ENCODE measurements around the gene BTG3.

The BTG3 gene

DNA sequence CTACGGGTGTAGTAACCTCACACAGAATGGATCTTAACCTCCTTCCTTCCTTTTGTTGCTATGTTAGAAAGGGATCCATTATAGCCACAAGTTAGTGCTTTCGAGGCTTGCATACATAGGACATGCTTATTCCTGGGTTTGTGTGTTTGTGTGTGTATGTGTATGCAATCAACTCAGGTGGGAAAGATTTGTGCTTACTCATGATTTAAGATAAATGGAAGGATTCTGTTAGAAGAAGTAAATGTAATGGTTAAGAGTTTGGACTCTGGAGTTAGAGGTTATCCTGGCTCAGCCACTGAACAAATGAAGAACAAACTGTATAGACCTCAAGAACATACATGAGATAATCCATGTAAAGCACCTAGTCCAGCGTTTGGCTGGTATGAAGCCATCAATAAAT is 28.8 kb downstream of the BTG3 start:
- DNase-seq, result no peak

- DNase-seq, result no peak
Observed at GRCh38 chr21:17580319-17580718, 32.4 kb downstream of the BTG3 start.

DNA sequence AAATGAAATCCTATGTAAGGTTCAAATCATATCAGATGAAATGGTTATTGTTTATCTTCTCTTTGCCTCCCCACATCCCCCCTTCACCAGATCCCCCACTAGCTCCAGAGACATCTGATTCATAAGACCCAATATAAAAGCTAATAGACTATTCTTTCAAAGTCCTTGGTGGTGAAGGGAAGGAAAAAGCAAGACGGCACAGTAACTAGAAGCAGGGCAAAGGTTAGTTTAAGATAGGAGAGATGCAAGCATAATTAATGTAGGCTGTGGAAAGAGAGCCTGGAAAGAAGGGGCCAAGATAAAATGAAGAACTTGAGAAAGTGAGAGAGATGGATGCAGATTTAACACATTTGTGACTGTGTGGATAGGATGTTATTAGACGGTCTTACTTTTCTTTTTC is 33.8 kb downstream of the BTG3 start:
- no peak for DNase-seq

- DNase-seq, result peak; percentile 1
Observed at GRCh38 chr21:17578162-17578561, 34.5 kb downstream of the BTG3 start.

DNA sequence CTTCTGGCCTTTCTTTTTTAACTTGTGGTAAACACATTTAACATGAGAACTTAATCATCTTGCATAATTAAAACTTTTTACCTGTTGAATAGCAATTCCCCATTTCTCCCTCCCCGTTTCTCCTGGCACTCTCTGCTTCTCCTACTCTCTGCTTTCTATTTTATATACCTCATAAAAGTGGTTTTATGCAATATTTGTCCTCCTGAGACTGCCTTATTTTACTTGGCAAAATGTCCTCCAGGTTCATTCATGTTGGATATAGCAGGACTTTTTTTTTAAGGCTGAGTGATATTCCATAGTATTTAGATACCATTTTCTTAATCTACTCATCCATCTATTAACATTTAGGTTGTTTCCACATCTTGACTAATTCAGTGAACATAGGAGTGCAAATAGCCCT is 35.0 kb downstream of the BTG3 start:
- no peak for DNase-seq

DNA sequence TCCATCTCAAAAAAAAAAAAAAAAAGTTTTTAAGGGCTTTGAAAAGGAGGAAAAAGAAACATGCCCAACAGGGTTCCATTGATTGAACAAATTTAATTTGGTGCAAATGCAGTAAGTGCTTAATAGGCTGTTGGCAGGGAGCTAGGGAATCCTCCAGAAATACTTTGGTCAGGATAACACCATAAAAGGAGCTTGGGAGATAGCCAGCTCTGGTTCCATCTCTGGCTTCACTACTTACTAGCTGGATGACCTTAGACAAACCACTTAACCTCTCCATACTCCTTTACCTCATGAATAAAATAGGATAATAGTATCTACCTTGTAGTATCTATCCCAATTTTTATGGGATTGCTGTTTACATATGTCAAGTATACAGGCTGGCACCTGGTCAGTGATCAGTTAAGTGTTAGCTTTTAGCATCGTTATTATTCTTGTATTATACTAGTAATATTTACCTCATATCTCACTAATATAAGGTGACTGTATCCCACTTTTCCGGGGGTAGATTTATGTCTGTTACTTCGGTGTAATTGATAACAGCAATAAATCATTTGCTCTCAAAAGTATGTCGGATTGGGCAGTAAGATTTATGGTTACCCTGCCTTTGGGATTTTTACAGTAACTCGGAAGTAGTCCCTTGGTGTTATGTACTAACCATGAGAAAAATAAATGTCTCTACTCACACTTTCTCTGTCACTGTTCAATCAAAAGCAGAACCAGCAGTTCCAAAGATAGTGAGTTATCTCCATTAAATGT is 36.4 kb downstream of the BTG3 start:
- DNase-seq, result no peak

DNA sequence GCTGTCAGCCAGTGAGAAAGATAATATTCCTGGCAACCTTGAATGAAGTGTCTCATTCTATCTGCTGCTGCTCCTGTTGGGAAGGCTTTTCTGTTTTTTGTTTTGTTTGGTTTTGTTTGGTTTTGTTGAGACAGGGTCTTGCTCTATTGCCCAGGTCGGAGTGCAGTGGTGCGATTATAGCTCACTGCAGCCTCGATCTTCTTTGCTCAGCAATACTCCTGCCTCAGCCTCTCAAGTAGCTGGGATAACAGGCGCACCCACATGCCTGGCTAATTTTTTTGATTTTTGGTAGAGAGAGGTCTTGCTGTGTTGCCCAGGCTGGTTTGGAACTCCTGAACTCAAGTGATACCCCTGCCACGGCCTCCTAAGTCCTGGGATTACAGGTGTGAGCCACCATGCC is 37.6 kb downstream of the BTG3 start:
- DNase-seq, result no peak

GRCh38 chr21:17572431-17572830 is 40.3 kb downstream of the BTG3 start:
- DNase-seq, result no peak

DNA sequence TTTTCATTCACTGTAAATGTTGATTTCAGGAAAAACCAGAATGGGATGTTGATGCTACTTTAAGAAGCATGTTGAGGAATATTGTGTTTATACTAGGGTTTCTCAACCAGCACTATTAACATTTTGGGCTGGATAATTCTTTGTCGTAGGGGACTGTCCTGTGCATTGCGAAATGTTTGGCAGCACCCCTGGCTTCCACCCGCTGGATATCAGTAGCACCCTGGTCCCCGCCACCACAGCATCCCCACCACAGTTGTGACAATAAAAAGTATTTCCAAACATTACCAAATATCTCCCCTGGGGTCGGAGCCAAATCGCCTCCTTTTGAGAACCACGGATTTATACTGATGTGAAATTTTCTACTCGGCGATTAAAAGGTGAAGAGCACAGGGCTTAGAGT is 41.9 kb downstream of the BTG3 start:
- no peak for DNase-seq

DNA sequence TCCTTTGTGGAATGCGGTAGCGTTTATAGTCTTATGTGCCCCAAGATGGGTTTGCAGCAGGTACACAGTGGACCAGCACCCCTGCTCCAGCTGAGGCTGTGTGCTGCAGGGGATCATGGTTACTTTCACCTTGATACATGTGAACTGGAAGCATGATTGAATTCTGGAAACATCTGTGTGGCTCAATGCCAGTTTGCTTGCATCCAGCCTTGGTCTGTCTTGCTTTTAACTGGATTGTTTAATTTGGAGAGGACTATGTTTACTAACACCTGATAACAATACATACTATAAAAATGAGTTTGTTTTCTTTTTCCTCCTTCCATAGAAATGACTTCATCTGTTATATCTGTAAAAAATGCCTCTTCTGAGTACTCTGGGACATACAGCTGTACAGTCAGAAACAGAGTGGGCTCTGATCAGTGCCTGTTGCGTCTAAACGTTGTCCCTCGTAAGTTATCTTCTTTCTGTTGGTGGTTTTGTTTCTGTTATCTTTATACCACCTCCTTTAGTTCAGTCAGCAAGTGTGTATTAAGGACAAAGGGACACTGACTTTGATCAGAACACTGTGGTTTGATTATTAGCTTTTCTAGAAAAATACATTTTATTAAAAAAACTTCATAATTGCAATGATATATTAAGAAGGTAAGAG is 52.2 kb downstream of the BTG3 start:
- DNase-seq, result no peak

GRCh38 chr21:17554679-17555465 is 57.8 kb downstream of the BTG3 start:
- DNase-seq, result no peak

DNA sequence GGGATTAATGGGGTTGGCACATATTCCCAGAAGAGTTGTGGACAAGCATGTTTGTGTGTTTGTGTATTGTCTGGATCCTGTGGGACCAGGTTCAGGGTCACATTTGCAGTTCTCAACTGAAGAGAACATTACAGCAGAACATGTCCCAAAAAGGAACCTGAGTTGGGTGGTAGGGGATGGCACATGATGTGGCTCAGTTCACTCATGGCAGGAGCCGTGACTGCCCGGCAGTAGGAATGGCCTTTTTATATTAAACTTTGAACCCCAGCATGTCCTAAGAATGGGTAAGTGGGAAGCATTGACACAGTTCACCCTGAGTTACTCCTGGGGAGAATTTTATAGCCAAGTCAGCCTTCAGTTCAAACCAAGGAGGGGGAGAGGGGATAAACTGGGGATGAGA is 58.6 kb downstream of the BTG3 start:
- DNase-seq, result no peak

DNA sequence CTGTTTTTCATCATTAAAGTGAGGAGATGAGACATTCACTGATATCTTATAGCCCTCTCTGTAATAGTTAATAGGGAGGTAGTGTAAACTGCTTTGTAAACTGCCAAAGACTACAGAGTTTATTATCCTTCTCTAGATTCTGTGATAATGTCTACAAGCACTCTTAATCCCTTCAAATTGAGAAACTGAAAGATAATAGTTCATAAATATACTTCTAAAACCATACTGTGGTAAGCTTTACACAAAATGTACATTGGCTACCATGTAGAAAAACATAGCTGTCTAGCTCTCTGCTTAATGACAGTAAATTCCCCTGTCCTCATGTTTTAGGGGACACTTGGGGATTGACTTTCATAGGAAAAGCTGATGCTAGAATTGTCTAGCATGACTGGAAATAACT is 60.3 kb downstream of the BTG3 start:
- DNase-seq, result no peak

DNA sequence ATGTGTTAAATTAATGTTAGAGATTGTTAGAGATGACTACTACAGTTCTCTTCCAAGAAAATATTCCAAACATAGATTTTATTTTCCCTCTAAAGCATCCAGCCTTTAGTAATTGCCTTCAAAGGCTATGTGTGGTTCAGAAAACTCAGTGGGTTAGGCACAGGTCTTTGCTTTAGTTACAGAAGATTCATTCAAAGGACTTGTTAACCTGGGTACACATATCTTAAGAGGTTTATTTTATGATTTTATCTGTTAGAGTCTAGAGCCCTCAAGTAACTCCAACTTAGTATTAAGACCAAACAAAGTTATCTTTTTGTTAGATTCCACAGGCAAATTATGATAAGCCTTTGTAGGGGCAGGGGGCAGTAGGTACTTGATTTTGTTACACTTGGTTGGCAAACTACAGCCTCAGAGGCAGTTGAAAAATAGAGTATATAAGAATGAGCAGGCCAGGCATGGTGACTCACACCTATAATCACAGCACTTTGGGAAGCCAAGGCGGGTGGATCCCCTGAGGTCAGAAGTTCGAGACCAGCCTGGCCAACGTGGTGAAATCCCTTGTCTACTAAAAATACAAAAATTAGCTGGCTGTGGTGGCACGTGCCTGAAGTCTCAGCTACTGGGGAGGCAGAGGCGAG is 61.9 kb downstream of the BTG3 start:
- DNase-seq, result no peak

DNA sequence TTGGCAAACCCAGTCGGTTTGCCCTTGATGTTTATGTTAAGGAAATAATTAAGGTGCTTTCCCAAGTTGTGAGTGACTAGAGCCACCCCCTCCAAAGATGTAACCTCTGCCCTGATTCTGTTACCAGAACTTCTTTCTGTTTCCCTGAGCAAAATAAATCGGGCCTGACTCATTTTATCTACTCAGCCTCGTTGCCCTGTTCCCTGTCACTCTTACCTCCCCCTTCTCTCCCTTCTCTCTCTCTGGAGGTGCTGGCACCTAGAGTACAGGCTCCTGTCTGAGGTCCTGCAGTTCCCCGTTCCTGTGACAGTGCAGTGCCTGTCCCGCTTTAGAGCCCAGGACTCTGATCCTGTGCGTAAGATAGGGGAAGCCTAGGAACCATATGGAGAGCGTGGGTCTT is 64.4 kb downstream of the BTG3 start:
- no peak for DNase-seq

DNA sequence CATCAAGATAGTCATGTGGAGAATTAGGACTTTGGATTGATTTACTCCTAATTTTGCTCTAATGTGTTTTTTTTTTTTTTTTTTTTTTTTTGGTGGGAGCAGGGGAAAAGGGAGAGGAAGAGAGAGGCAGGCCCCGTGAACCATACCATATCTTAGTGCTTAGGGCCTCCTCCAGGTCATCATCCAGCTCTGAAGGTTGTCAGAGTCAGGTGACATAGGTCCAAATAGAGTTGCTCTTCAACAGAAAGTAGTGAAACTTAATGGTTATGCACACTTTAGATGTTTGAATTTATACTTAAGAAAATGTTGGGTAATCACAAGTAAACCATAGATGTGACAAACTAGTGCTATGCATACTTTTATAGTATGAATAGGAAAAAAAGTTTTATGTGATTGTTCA is 67.7 kb downstream of the BTG3 start:
- no peak for DNase-seq

Data from NCI-H510A treated with DMSO at 0.1 percent for 48 hours (cell line).